HepG2 (cell line): Measurements from ENCODE around the gene UBE2D3. TPM values are rescaled to one million over a fixed set of nuclear protein-coding genes. Genes with fewer than 3 reads are reported as not detected.
A peak's percentile ranks its signal among the peaks of the same experiment; 100 is the strongest.

Source experiments
- FOXO1 ChIP-seq: sonication (generic); formaldehyde crosslinking; IDR thresholded peaks from 2 replicates; pipeline ENCODE4 v1.4.0; 2020; ENCODE audit warnings: missing genetic modification reagents
- KAT8 ChIP-seq: IDR thresholded peaks from 2 replicates; pipeline ENCODE4 v1.6.1; 2016; ENCODE audit warnings: missing genetic modification reagents, missing compliant biosample characterization
- MED1 ChIP-seq: sonication (generic); formaldehyde crosslinking; IDR thresholded peaks from 2 replicates; pipeline ENCODE4 v1.4.0; 2020; ENCODE audit warnings: missing genetic modification reagents
- SOX5 ChIP-seq: IDR thresholded peaks from 2 replicates; pipeline ENCODE4 v1.6.1; 2016; ENCODE audit warnings: borderline replicate concordance
- STAT5B ChIP-seq: sonication (generic); formaldehyde crosslinking; IDR thresholded peaks from 2 replicates; pipeline ENCODE4 v1.4.0; 2020; ENCODE audit warnings: missing genetic modification reagents
- TBP ChIP-seq: sonication (generic); formaldehyde crosslinking; IDR thresholded peaks from 2 replicates; pipeline ENCODE4 v1.5.0; 2020; ENCODE audit warnings: missing genetic modification reagents
- U2AF2 ChIP-seq: fragments of 200-400 bp; formaldehyde crosslinking; IDR thresholded peaks from 2 replicates; pipeline ENCODE4 v1.6.1; 2017; ENCODE audit warnings: low read depth, mild to moderate bottlenecking, low read length
- ZBTB1 ChIP-seq: sonication (generic); formaldehyde crosslinking; IDR thresholded peaks from 2 replicates; pipeline ENCODE4 v1.4.0; 2020; ENCODE audit warnings: missing genetic modification reagents, borderline replicate concordance
- ZC3H4 ChIP-seq: sonication (generic); formaldehyde crosslinking; IDR thresholded peaks from 2 replicates; pipeline ENCODE4 v1.4.0; 2020; ENCODE audit warnings: missing genetic modification reagents, borderline replicate concordance
- ZNF441 ChIP-seq: sonication (generic); formaldehyde crosslinking; IDR thresholded peaks from 2 replicates; pipeline ENCODE4 v1.7.0; 2021; ENCODE audit warnings: missing genetic modification reagents, borderline replicate concordance
- ZNF562 ChIP-seq: sonication (generic); formaldehyde crosslinking; IDR thresholded peaks from 2 replicates; pipeline ENCODE4 v1.8.0; 2022; ENCODE audit warnings: missing genetic modification reagents, borderline replicate concordance
- ZNF577 ChIP-seq: sonication (generic); formaldehyde crosslinking; IDR thresholded peaks from 2 replicates; pipeline ENCODE4 v1.4.0; 2020; ENCODE audit warnings: mild to moderate bottlenecking, low read depth, missing genetic modification reagents, borderline replicate concordance
- ZNF644 ChIP-seq: IDR thresholded peaks from 2 replicates; pipeline ENCODE4 v1.6.1; 2016; ENCODE audit warnings: low read depth
- ZNF709 ChIP-seq: sonication (generic); formaldehyde crosslinking; IDR thresholded peaks from 2 replicates; pipeline ENCODE4 v1.5.0; 2020; ENCODE audit warnings: mild to moderate bottlenecking, missing genetic modification reagents
- ZNF773 ChIP-seq: sonication (generic); formaldehyde crosslinking; IDR thresholded peaks from 2 replicates; pipeline ENCODE4 v1.4.0; 2020; ENCODE audit warnings: missing genetic modification reagents, borderline replicate concordance
- polyA plus RNA-seq, 8 experiments: library from polyadenylated mRNA; depleted of rRNA in 3 of 8; stranded (reverse) in 7 of 8; unstranded in 1 of 8; fragments of >200 nt; fragmentation: Illumina TruSeq in 4 of 8; extraction: Trizol in 4 of 8; gene quantifications; 2 replicates each; pipeline versions ENCODE4 v1.2.1 to v1.2.3, GENCODE V29; 2011 to 2016; ENCODE audit warnings: low read depth in 4 of 8, missing spikeins in 1 of 8, mixed read lengths in 1 of 8; ENCODE audit not compliant: insufficient read depth in 1 of 8
- total RNA-seq, 5 experiments: library from RNA; depleted of rRNA; stranded (reverse); fragments of >200 nt; fragmentation: Illumina TruSeq; extraction: Trizol; gene quantifications; 2 replicates each; pipeline ENCODE4 v1.2.3, GENCODE V29; 2016; ENCODE audit warnings: low read depth in 1 of 5
- TF ChIP-seq, protein P1 (sequence below): IDR thresholded peaks from 2 replicates; pipeline ENCODE4 v1.6.1; 2012; ENCODE audit warnings: low read depth, low read length, improper control_type of control experiment
- TF ChIP-seq, protein P2 (sequence below): sonication (generic); formaldehyde crosslinking; IDR thresholded peaks from 2 replicates; pipeline ENCODE4 v1.8.1; 2023; ENCODE audit warnings: mild to moderate bottlenecking, inconsistent platforms, moderate library complexity, missing genetic modification reagents, borderline replicate concordance
- TF ChIP-seq, protein P3 (sequence below): fragments of 450-650 bp; IDR thresholded peaks from 2 replicates; pipeline ENCODE4 v1.6.1; 2017; ENCODE audit warnings: mild to moderate bottlenecking
- TF ChIP-seq, protein P4 (sequence below): sonication (generic); formaldehyde crosslinking; IDR thresholded peaks from 2 replicates; pipeline ENCODE4 v1.5.1; 2020; ENCODE audit warnings: mild to moderate bottlenecking, missing genetic modification reagents, moderate library complexity
- TF ChIP-seq, protein P5 (sequence below): sonication (generic); formaldehyde crosslinking; IDR thresholded peaks from 2 replicates; pipeline ENCODE4 v1.4.0; 2020; ENCODE audit warnings: missing genetic modification reagents

The UBE2D3 gene
- total and polyA plus RNA-seq, 2 of the 13 experiments (the other 11 are each of a cell fraction or from before 2014, with no cell fraction given): 224 to 293 TPM

DNA sequence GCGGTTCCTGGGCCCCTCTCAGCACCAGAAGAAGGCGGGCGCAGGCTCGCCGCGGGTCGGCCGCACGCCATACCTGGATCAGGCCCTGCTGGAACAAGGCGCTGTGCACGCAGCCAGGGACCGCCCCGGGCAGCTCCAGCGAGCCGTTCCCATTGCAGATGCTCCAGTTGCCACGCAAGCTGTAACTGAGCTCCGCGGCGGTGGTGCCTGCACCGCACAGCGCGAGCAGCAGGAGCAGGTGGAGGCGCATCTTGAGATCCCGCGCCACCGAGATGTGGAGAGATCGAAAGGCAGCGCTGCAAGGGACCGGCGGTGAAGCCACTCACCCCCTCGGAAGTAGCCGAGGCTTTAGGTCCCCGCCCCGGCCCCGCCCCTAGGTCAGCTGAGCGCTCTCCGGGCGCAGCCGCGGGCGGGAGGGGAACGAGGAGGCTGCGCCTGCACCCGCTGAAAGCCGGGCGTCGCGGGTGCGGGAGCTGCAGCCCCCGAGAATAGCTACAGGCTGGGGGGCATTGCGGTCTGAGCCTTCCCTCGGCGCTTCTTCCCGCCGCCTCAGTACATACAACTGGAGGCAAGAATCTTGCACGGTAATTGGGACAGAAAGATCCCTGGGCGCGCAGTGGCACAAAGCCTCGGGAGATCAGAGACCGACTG lies 66.6 kb downstream of the UBE2D3 start, which contains the start of gene MANBA (continued):
- TF ChIP-seq, protein P1, sequence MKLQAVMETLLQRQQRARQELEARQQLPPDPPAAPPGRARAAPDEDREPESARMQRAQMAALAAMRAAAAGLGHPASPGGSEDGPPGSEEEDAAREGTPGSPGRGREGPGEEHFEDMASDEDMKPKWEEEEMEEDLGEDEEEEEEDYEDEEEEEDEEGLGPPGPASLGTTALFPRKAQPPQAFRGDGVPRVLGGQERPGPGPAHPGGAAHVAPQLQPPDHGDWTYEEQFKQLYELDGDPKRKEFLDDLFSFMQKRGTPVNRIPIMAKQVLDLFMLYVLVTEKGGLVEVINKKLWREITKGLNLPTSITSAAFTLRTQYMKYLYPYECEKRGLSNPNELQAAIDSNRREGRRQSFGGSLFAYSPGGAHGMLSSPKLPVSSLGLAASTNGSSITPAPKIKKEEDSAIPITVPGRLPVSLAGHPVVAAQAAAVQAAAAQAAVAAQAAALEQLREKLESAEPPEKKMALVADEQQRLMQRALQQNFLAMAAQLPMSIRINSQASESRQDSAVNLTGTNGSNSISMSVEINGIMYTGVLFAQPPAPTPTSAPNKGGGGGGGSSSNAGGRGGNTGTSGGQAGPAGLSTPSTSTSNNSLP: no peak
- TF ChIP-seq ZNF709 (CRISPR knock-in tag) (0 out of 2 replicates have a peak, but pooled peaks have one; percentile 43), ZNF562 (CRISPR knock-in tag) (no peak), ZNF441 (CRISPR knock-in tag) (peak; percentile 66; the same call in 1 of the 2 replicates), ZNF644 (no peak), SOX5 (peak; percentile 11; the same call in 1 of the 2 replicates), ZNF577 (CRISPR knock-in tag) (no peak), KAT8 (CRISPR knock-in tag) (peak; percentile 39), STAT5B (CRISPR knock-in tag) (no peak), ZC3H4 (no peak), ZNF773 (CRISPR knock-in tag) (no peak), FOXO1 (peak; percentile 40), MED1 (CRISPR knock-in tag) (peak; percentile 34; the same call in 1 of the 2 replicates), ZBTB1 (CRISPR knock-in tag) (no peak), U2AF2 (no peak), TBP (CRISPR knock-in tag) (no peak)
- TF ChIP-seq, protein P2, sequence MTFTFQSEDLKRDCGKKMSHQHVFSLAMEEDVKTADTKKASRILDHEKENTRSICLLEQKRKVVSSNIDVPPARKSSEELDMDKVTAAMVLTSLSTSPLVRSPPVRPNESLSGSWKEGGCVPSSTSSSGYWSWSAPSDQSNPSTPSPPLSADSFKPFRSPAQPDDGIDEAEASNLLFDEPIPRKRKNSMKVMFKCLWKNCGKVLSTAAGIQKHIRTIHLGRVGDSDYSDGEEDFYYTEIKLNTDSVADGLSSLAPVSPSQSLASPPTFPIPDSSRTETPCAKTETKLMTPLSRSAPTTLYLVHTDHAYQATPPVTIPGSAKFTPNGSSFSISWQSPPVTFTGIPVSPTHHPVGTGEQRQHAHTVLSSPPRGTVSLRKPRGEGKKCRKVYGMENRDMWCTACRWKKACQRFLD: peak; percentile 54
- TF ChIP-seq, protein P3, sequence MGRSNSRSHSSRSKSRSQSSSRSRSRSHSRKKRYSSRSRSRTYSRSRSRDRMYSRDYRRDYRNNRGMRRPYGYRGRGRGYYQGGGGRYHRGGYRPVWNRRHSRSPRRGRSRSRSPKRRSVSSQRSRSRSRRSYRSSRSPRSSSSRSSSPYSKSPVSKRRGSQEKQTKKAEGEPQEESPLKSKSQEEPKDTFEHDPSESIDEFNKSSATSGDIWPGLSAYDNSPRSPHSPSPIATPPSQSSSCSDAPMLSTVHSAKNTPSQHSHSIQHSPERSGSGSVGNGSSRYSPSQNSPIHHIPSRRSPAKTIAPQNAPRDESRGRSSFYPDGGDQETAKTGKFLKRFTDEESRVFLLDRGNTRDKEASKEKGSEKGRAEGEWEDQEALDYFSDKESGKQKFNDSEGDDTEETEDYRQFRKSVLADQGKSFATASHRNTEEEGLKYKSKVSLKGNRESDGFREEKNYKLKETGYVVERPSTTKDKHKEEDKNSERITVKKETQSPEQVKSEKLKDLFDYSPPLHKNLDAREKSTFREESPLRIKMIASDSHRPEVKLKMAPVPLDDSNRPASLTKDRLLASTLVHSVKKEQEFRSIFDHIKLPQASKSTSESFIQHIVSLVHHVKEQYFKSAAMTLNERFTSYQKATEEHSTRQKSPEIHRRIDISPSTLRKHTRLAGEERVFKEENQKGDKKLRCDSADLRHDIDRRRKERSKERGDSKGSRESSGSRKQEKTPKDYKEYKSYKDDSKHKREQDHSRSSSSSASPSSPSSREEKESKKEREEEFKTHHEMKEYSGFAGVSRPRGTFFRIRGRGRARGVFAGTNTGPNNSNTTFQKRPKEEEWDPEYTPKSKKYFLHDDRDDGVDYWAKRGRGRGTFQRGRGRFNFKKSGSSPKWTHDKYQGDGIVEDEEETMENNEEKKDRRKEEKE: no peak
- TF ChIP-seq, protein P4, sequence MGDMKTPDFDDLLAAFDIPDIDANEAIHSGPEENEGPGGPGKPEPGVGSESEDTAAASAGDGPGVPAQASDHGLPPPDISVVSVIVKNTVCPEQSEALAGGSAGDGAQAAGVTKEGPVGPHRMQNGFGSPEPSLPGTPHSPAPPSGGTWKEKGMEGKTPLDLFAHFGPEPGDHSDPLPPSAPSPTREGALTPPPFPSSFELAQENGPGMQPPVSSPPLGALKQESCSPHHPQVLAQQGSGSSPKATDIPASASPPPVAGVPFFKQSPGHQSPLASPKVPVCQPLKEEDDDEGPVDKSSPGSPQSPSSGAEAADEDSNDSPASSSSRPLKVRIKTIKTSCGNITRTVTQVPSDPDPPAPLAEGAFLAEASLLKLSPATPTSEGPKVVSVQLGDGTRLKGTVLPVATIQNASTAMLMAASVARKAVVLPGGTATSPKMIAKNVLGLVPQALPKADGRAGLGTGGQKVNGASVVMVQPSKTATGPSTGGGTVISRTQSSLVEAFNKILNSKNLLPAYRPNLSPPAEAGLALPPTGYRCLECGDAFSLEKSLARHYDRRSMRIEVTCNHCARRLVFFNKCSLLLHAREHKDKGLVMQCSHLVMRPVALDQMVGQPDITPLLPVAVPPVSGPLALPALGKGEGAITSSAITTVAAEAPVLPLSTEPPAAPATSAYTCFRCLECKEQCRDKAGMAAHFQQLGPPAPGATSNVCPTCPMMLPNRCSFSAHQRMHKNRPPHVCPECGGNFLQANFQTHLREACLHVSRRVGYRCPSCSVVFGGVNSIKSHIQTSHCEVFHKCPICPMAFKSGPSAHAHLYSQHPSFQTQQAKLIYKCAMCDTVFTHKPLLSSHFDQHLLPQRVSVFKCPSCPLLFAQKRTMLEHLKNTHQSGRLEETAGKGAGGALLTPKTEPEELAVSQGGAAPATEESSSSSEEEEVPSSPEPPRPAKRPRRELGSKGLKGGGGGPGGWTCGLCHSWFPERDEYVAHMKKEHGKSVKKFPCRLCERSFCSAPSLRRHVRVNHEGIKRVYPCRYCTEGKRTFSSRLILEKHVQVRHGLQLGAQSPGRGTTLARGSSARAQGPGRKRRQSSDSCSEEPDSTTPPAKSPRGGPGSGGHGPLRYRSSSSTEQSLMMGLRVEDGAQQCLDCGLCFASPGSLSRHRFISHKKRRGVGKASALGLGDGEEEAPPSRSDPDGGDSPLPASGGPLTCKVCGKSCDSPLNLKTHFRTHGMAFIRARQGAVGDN (CRISPR knock-in tag): peak; percentile 96
- TF ChIP-seq, protein P5, sequence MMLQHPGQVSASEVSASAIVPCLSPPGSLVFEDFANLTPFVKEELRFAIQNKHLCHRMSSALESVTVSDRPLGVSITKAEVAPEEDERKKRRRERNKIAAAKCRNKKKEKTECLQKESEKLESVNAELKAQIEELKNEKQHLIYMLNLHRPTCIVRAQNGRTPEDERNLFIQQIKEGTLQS (CRISPR knock-in tag): 0 out of 2 replicates have a peak, but pooled peaks have one; percentile 14
